PC-3 (cell line): Measurements from ENCODE around the gene MRPS18C. TPM values are rescaled to one million over a fixed set of nuclear protein-coding genes. Genes with fewer than 3 reads are reported as not detected.
"Not testable (repeated sequence)": the region's sequence is repeated elsewhere in the genome, so short reads cannot be mapped to it uniquely, and the experiment has no call there.

Source experiments
- ATAC-seq: fragments of 200-7000 bp; cut with Tn5 transposase; 2 replicates; pipeline ENCODE4 v1.9.1; 2020; ENCODE audit warnings: mild to moderate bottlenecking, moderate library complexity
- BruUV-seq: library from RNA; stranded (reverse); fragments of 400-500 nt; replicated peaks from 2 replicates; lab custom pipeline; 2021; lab: Mats Ljungman, UMichigan
- CTCF ChIA-PET: fragments of 300-600 bp; sonication (Branson Sonifier 250); formaldehyde crosslinking; loops from one replicate; lab custom pipeline; 2022; ENCODE audit warnings: antibody characterized with exemption; lab: Charles Lee
- POLR2A ChIA-PET: fragments of 300-600 bp; sonication (Branson Sonifier 250); formaldehyde crosslinking; loops from one replicate; lab custom pipeline; 2022; ENCODE audit warnings: antibody characterized with exemption; ENCODE audit not compliant: unreplicated experiment; lab: Charles Lee
- DNase-seq: peaks from one replicate; pipeline ENCODE4 v3.0.0-alpha.2; 2015
- H2AFZ ChIP-seq: fragments of 300-600 bp; sonication (generic); 2 replicates; pipeline ENCODE4 v1.6.0; 2016; ENCODE audit warnings: antibody characterized with exemption, low read length
- H3F3A ChIP-seq: fragments of 300-600 bp; sonication (generic); one replicate; pipeline ENCODE4 v1.6.0; 2017; ENCODE audit warnings: antibody characterized with exemption, low read length, control low read depth, mild to moderate bottlenecking; ENCODE audit not compliant: unreplicated experiment
- H3K27ac ChIP-seq: fragments of 300-600 bp; sonication (generic); 2 replicates; pipeline ENCODE4 v1.5.1; 2016; ENCODE audit warnings: mild to moderate bottlenecking, low read length
- H3K27me3 ChIP-seq: fragments of 300-600 bp; sonication (generic); 2 replicates; pipeline ENCODE4 v1.6.1; 2016; ENCODE audit warnings: low read length, mixed read lengths
- H3K36me3 ChIP-seq: fragments of 300-600 bp; sonication (generic); 2 replicates; pipeline ENCODE4 v1.6.1; 2016; ENCODE audit warnings: low read depth, mixed run types, low read length, mixed read lengths
- H3K4me1 ChIP-seq: fragments of 300-600 bp; sonication (generic); 2 replicates; pipeline ENCODE4 v1.5.1; 2016; ENCODE audit warnings: low read length; ENCODE audit not compliant: insufficient read depth
- H3K4me2 ChIP-seq: fragments of 300-600 bp; sonication (generic); 2 replicates; pipeline ENCODE4 v1.6.0; 2016; ENCODE audit warnings: low read length
- H3K4me3 ChIP-seq: fragments of 300-600 bp; sonication (generic); 2 replicates; pipeline ENCODE4 v1.5.1; 2016; ENCODE audit warnings: mild to moderate bottlenecking, low read length, mixed read lengths
- H3K79me2 ChIP-seq: fragments of 300-600 bp; sonication (generic); 2 replicates; pipeline ENCODE4 v1.6.1; 2017; ENCODE audit warnings: low read length, mixed read lengths
- H3K9ac ChIP-seq: fragments of 300-600 bp; sonication (generic); 2 replicates; pipeline ENCODE4 v1.6.0; 2016; ENCODE audit warnings: mild to moderate bottlenecking, low read length
- H3K9me2 ChIP-seq: fragments of 300-600 bp; sonication (generic); replicated peaks from 2 replicates; pipeline ENCODE4 v1.6.1; 2016; ENCODE audit warnings: mixed run types, low read length, mixed read lengths
- H3K9me3 ChIP-seq: fragments of 300-600 bp; sonication (generic); 2 replicates; pipeline ENCODE4 v1.6.1; 2016; ENCODE audit warnings: low read length, mixed read lengths
- H4K20me1 ChIP-seq: fragments of 300-600 bp; sonication (generic); 2 replicates; pipeline ENCODE4 v1.6.1; 2016; ENCODE audit warnings: low read length, mixed read lengths
- EZH2 ChIP-seq: fragments of 300-600 bp; sonication (generic); IDR thresholded peaks from one replicate; pipeline ENCODE4 v1.6.1; 2017; ENCODE audit warnings: antibody characterized with exemption, mild to moderate bottlenecking, low read length; ENCODE audit not compliant: unreplicated experiment
- EZH2phosphoT487 ChIP-seq: fragments of 300-600 bp; sonication (generic); IDR thresholded peaks from 2 replicates; pipeline ENCODE4 v1.6.1; 2018; ENCODE audit warnings: mild to moderate bottlenecking, antibody characterized with exemption, low read length, borderline replicate concordance
- intact Hi-C: fragments of 100-400 bp; cut with micrococcal nuclease; formaldehyde crosslinking; loops from 2 replicates; pipeline ENCODE4 v1.9.0; 2023
- total RNA-seq: library from RNA; depleted of rRNA; stranded (reverse); fragments of >200 nt; gene quantifications from 2 replicates; pipeline ENCODE4 v1.2.3, GENCODE V29; 2014; rRNA removed
- TF ChIP-seq, protein P1 (sequence below): fragments of 300-600 bp; sonication (generic); conservative IDR thresholded peaks from 2 replicates; pipeline ENCODE4 v1.5.1; 2017; ENCODE audit warnings: antibody characterized with exemption, low read depth, mild to moderate bottlenecking, low read length

The MRPS18C gene
- total RNA-seq, 1 experiment from 2014 or later, result 57.6 TPM

DNA sequence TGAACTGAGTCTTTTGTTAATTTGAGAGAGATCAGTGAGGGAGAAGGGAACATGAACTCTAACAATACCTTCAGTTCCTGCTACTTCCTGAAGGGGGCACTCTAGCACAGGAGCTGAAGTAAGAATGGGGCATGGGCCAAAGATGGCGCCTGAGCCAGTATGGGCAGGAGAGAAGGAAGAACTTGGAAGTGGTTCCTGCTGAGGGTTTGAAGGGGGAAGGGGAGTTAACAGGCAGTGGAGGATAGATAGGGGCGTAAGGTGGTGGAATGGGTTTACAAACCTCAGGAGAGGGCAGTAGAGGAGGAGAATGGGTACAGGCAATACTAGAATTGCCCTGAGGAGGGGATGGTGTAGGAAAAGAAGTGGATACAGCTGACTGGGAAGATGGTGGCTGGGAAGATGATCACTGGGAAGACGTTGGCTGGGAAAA is 53.3 kb downstream of the MRPS18C start:
- TF ChIP-seq, protein P1, sequence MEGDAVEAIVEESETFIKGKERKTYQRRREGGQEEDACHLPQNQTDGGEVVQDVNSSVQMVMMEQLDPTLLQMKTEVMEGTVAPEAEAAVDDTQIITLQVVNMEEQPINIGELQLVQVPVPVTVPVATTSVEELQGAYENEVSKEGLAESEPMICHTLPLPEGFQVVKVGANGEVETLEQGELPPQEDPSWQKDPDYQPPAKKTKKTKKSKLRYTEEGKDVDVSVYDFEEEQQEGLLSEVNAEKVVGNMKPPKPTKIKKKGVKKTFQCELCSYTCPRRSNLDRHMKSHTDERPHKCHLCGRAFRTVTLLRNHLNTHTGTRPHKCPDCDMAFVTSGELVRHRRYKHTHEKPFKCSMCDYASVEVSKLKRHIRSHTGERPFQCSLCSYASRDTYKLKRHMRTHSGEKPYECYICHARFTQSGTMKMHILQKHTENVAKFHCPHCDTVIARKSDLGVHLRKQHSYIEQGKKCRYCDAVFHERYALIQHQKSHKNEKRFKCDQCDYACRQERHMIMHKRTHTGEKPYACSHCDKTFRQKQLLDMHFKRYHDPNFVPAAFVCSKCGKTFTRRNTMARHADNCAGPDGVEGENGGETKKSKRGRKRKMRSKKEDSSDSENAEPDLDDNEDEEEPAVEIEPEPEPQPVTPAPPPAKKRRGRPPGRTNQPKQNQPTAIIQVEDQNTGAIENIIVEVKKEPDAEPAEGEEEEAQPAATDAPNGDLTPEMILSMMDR, result peak; percentile 72
- H3F3A ChIP-seq, H3K9me2 ChIP-seq, H3K27me3 ChIP-seq, H3K4me2 ChIP-seq, POLR2A ChIA-PET, H3K4me1 ChIP-seq, BruUV-seq, H3K36me3 ChIP-seq, H4K20me1 ChIP-seq, H3K9me3 ChIP-seq, H3K79me2 ChIP-seq, ATAC-seq, H3K27ac ChIP-seq, H3K4me3 ChIP-seq, H3K9ac ChIP-seq, CTCF ChIA-PET: not testable (repeated sequence)
- peak overlapping the region; percentile 61; the same call in 1 of the 2 replicates for H2AFZ ChIP-seq
- peak; percentile 64 for DNase-seq
- intact Hi-C loops, result loop anchor here (1.0 kb wide), 1 partner anchor 131 kb away; no protein-coding TSS in a partner anchor

DNA sequence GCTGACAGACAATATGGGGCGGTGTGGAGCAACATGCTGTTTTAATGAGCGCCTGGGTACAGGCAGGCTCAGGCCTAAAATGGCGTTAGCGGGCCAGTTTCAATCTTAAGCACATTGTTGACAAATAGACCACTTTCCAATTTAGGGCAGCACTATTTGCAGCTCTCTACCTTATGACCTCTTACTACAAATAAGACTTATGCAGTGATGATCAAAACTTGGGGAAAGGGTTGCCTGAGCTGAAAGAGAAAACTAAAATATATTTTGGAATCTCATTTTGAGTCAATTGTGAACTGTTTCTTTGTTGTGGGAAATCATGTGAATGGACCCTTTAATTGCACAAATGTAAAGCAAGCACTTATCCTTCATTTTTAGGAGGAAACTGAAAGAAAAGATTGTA is 54.6 kb downstream of the MRPS18C start:
- H4K20me1 ChIP-seq, result no peaks in the 10 kb centered on the region
- ATAC-seq, result no peak
- no peaks in the 10 kb centered on the region for H3K27me3 ChIP-seq
- no peak for TF ChIP-seq EZH2
- TF ChIP-seq, protein P1, result no peak
- TF ChIP-seq EZH2phosphoT487, result no peak
- ChIA-PET CTCF (no interaction called here), POLR2A (no interaction called here)
- peaks cover 11% of the 10 kb centered on the region for H3K4me1 ChIP-seq
- no TSS peak for BruUV-seq
- no peaks in the 10 kb centered on the region for H3K9me3 ChIP-seq
- no peak overlapping the region for H3K9ac ChIP-seq
- no peak overlapping the region for H2AFZ ChIP-seq
- intact Hi-C loops, result no loop called here
- no peak for DNase-seq
- H3K4me3 ChIP-seq, result no peak overlapping the region
- H3K36me3 ChIP-seq, result no peaks in the 10 kb centered on the region
- no peak overlapping the region for H3K27ac ChIP-seq
- H3F3A ChIP-seq, result no peaks in the 10 kb centered on the region
- no peaks in the 10 kb centered on the region for H3K9me2 ChIP-seq
- H3K79me2 ChIP-seq, result no peaks in the 10 kb centered on the region
- H3K4me2 ChIP-seq, result no peak overlapping the region

Other genes with a start within 250 kb of the MRPS18C start
- 22.0 and 23.8 TPM in 2 replicates for gene COQ2, start 171.3 kb upstream of the MRPS18C start, total RNA-seq
- 4.2 and 9.1 TPM in 2 replicates for gene HPSE, start 121.2 kb upstream of the MRPS18C start, total RNA-seq
- 7.3 and 10.5 TPM in 2 replicates for gene HELQ, start 235 bp upstream of the MRPS18C start, total RNA-seq
- gene ABRAXAS1, start 29.0 kb downstream of the MRPS18C start, total RNA-seq, result 2.6 and 10.3 TPM in 2 replicates
- gene GPAT3, start 80.0 kb downstream of the MRPS18C start, total RNA-seq, result 22.5 and 34.2 TPM in 2 replicates